Right lobe of liver (tissue), 4 donors: Measurements from ENCODE around the gene CST8.

Experiments used
- POLR2A ChIP-seq: fragments of 450-650 bp; IDR thresholded peaks from one replicate; pipeline ENCODE4 v1.6.1; 2017; ENCODE audit warnings: antibody characterized with exemption, mild to moderate bottlenecking
- TF ChIP-seq, protein P1 (sequence below), 4 donors: fragments of 200-600 bp in 3 of 4; fragments of 450-650 bp in 1 of 4; IDR thresholded peaks; one replicate each; pipeline versions ENCODE4 v1.5.1 to v1.8.0; 2016 to 2022; ENCODE audit warnings: antibody characterized with exemption in 4 of 4, mild to moderate bottlenecking in 2 of 4
- donor health status: DM: no; HTN: no; CAD: no.
- donor health status: DM: no; HTN: no; CAD: no.
- donor health status: DM: no; HTN: yes; CAD: no.

DNA sequence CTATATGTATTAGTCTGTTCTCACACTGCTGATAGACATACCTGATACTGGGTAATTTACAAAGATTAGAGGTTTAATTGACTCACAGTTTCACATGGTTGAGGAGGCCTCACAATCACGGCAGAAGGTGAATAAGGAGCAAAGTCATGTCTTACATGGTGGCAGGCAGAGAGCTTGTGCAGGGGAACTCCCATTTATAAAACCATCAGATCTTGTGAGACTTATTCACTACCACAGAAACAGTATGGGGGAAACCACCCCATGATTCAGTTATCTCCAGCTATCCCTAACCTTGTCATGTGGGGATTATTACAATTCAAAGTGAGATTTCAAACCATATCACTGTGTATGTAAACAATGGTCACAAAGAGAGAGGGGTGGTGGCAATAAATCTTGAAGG lies 6.6 kb downstream of the CST8 start:
- TF ChIP-seq, protein P1, sequence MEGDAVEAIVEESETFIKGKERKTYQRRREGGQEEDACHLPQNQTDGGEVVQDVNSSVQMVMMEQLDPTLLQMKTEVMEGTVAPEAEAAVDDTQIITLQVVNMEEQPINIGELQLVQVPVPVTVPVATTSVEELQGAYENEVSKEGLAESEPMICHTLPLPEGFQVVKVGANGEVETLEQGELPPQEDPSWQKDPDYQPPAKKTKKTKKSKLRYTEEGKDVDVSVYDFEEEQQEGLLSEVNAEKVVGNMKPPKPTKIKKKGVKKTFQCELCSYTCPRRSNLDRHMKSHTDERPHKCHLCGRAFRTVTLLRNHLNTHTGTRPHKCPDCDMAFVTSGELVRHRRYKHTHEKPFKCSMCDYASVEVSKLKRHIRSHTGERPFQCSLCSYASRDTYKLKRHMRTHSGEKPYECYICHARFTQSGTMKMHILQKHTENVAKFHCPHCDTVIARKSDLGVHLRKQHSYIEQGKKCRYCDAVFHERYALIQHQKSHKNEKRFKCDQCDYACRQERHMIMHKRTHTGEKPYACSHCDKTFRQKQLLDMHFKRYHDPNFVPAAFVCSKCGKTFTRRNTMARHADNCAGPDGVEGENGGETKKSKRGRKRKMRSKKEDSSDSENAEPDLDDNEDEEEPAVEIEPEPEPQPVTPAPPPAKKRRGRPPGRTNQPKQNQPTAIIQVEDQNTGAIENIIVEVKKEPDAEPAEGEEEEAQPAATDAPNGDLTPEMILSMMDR (IDR thresholded peaks at IDR 0.05), result no peak
- no peak for TF ChIP-seq POLR2A
